GM19463 (cell line): ENCODE data around the gene DHFR.
"Not testable (repeated sequence)": the region's sequence is repeated elsewhere in the genome, so short reads cannot be mapped to it uniquely, and the experiment has no call there.

Source experiments
- ATAC-seq: cut with Tn5 transposase; IDR thresholded peaks from one replicate; pipeline ENCODE4 v1.9.1; 2021; ENCODE audit warnings: mild to moderate bottlenecking, moderate library complexity; ENCODE audit not compliant: unreplicated experiment

DHFR gene

DNA sequence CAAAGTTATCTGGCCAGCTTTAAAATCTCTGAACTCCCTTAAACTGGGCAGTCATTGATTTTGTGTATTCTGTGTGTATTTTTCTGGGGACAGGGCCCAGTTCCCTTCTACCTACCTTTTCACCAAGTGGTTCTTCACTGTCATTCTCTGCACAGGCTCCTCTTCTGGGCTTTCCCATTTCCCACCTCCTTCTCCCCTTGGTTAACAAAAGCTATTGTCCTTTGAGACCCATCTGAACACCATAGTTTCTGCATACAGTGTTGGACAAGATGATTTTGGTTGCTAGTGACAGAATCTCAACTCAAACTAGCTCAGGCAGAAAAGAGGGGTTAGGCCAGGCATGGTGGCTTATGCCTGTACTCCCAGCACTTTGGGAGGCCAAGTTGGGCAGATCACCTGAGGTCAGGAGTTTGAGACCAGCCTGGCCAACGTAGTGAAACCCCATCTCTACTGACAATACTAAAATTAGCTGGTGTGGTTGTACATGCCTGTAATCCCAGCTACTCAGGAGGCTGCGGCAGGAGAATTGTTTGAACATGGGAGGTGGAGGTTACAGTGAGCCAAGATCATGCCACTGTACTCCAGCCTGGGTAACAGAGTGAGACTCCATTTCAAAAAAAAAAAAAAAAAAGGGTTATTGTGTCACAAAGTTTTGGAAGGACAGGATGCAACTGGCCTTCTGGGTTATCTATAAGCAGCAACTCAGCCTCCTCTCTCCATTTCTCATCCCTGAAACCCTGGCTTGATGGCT is 53.7 kb downstream of the DHFR start:
- no peak for ATAC-seq

GRCh38 chr5:80597500-80597899 is 57.3 kb downstream of the DHFR start:
- no peak for ATAC-seq

DNA sequence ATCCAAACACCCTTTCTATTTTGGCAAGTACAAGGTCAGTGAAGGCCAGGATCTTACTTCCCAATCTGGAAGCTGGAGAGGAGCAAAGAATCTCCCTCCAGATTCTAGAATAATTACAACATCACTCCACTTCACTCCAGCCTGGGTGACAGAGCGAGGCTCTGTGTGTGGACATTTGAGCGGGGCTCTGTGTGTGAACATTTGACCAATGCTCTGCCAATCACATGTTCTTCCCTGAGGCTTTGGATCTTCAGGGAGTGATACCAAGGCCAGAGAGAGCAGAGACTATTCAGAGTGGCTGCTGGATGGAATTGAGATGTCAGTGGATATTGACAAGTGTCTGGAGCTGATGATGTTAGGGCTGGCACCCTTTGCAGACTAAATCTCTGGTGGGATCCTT is 60.0 kb downstream of the DHFR start:
- no peak for ATAC-seq

GRCh38 chr5:80592761-80593160 is 62.0 kb downstream of the DHFR start:
- ATAC-seq: no peak

DNA sequence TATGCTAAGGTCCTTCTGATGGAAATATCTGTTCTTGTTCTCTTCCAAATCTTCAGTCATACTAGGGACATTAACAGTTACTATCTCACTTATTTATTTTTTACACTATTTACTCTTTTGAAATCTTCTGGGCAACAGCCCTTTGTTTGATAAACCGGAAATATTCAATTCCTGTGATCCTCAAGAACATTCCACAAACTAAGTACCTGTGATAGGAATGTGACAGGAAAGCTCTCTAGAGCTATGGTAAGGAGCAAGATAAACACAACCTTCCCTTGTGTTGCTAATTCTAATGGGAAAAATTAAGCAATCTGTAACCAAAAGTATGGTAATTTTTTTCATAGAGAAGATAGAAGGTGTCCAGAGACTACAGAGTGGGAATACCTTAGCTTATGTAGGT is 62.7 kb downstream of the DHFR start:
- ATAC-seq: no peak

DNA sequence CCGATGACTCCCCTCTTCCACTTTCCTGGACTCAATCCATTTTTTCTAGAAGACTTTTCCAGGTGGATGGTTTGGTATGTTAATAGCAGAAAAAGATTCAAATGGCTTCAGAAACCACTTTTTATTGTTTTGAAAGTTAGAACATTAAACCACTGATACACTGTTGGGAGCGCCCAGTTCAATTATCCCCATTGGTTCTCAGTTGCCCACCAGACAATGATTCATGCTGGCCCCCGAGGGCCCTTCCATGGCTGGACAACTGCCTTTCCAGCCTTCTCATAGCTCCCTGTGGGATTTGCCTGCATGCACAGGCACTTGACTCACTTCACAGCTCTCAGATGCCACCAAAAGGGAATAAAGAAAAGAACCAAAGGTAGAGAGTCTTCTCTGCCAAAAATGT is 63.4 kb downstream of the DHFR start:
- ATAC-seq: no peak

DNA sequence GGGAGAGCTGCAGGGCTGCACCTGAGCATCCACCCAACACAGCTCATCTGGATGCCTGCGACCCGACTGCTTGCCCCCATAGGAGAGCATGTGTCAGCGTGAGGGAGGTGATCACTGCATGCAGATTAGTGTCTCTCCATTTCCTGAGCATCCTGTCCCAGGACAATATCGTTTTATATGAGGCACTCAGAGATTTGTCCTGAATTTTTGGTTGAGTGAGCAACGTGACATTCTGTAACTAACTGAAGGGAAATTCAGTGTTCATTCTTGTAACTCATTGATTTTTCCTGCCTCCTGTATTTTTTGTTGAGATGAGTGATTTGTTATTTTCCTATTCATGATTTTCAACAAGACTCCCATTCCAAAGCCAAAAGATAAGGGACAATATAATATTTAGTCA is 64.0 kb downstream of the DHFR start:
- ATAC-seq: no peak

DNA sequence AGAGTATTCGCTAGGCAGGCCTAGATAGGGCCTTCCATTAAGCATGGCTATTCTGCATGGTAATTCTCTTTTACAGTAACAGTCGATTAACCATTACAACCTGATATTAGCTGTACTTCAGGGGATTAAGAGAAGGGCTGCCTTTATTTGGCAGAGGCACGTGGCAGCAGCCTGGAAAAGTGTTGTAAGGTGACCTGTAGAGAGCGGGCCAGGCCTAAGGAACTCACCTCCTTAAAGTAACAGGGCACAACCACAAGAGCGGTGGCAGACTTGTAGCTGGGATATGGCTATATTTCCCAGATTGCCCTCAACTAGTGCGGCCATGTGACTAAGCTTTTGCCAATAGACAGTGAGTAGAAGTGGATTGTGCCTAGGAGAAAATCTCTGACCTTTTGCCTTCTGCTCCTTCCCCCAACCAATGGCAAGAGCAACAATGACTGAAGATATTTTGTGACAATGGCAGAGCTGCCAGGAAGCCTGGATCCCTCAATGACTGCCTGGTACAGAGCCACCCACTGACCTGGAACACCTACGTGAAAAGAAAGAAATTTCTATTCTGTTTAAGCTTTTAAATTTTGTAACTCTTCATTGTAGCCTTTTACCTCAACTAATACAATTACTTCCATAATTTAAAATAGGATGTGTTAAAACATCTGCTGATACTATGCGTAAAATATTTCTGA is 65.8 kb downstream of the DHFR start:
- no peak for ATAC-seq

DNA sequence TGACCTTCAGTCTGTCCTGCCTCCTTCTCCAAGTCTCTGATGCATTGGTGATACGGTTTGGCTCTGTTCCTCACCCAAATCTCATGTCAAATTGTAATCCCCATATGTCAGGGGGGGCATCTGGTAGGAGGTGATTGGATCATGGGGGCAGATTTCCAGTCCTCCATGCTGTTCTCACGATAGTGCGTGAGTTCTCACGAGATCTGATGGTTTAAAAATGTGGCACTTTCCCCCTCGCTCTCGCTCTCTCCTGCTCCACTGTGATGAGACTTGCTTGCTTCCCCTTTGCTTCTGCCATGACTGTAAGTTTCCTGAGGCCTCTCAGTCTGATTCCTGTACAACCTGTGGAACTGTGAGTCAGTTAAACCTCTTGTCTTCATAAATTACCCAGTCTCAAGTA is 70.0 kb downstream of the DHFR start:
- ATAC-seq: no peak

GRCh38 chr5:80580291-80580690 is 74.5 kb downstream of the DHFR start:
- not testable (repeated sequence) for ATAC-seq

DNA sequence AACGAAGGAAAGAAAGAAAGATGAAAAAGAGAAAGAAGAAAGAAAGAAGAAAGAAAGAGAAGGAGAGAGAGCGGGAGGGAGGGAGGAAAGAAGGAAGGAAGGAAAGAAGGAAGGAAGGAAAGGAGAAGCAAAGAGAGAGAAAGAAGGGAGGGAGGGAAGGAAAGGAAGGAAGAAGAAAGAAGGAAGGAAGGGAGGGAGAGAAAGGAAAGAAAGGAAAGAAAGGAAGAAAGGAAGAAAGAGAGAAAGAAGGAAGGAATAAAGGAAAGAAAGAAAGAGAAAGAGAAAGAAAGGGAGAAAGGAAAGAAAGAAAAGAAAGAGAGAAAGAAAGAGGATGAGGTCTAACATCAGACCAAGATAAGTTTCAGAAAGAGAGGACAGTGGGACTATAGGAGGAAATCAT is 75.7 kb downstream of the DHFR start:
- ATAC-seq: no peak

- no peak for ATAC-seq
Observed at GRCh38 chr5:80577707-80578106, 77.1 kb downstream of the DHFR start.

- no peak for ATAC-seq
Observed at GRCh38 chr5:80576383-80576782, 78.4 kb downstream of the DHFR start.
